Heart left ventricle (tissue), 13 donors: ENCODE results near the gene CCR2.

Experiments
- CTCF ChIP-seq, 12 donors: fragments of 200-600 bp; sonication (generic) in 4 of 12; IDR thresholded peaks; one replicate each; pipeline versions ENCODE4 v1.5.0 to v1.8.0; 2018 to 2022; ENCODE audit warnings: antibody characterized with exemption in 12 of 12, mild to moderate bottlenecking in 5 of 12
- POLR2A ChIP-seq, 2 donors: fragments of 450-650 bp; IDR thresholded peaks; one replicate each; pipeline ENCODE4 v1.6.1; 2017; ENCODE audit warnings: antibody characterized with exemption in 2 of 2, mild to moderate bottlenecking in 2 of 2, moderate library complexity in 2 of 2
- donor health status: ischemic (EF 13 %, LVEDD 7.1; RV severe dilation, severe dysfunction).
- donor health status: DM: no; HTN: yes; CAD: no.
- donor health status: DM: no; HTN: no; CAD: no.
- donor health status: ischemic (EF 25% LVEDD 6.9; RV normal size, moderate dysfunction).
- donor health status: ischemic (EF 25% LVEDD 5.7; RV mildly dilated, moderate dysfunction).
- donor health status: ischemic (EF 35%, LVEDD 5.7; RV mildly dilated, moderate dysfunction).
- donor health status: nonischemic (EF 11% LVEDD 7.7; RV severe dilation, severe dysfunction).
- donor health status: DM: yes; HTN: yes; CAD: no.
- donor health status: PGD.
- donor health status: ischemic (EF 29% LVEDD 5.4; RV normal size, mild dysfunction).
- donor health status: nonischemic (EF 23%, LVEDD 6.1; RV moderate dilation, normal function).

- TF ChIP-seq CTCF (IDR thresholded peaks at IDR 0.05) (no peak), POLR2A (IDR thresholded peaks at IDR 0.05) (no peak)
Measured at GRCh38 chr3:46354478-46354877, 567 bp downstream of the CCR2 start.
